ENCODE results near the gene SRRM5. TPM values are rescaled to one million over a fixed set of nuclear protein-coding genes. Genes with fewer than 3 reads are reported as not detected.

Gene SRRM5
- total RNA-seq, 1 donor from 2014 or later = 0.51 TPM

DNA sequence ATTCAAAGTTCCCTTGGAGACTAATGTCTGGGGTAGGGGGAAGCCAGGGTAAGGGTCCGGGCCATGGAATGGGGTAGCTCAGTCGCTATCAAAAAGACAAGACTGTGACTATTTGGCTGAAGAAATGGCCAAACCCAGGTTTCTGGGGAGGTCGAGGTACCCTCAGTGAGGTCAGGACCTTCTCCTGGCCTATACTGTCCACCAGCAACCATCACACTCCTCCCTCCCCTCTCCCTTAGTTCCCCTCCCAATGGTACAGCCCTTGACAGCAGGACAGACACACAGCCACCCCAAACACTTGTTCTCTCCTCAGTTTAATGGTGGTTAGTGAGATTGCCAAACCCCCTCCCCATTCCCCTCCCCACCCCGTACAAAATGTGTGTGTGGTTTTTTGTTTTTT, 10.2 kb downstream of the SRRM5 start:
- H3K4me1 Mint-ChIP-seq (ENCODE audit: low read depth, unreplicated experiment) = peaks cover 12% of the 10 kb centered on the region
- peaks cover 14% of the 10 kb centered on the region for H3K27me3 Mint-ChIP-seq (ENCODE audit: unreplicated experiment)
- TF ChIP-seq, protein P1, sequence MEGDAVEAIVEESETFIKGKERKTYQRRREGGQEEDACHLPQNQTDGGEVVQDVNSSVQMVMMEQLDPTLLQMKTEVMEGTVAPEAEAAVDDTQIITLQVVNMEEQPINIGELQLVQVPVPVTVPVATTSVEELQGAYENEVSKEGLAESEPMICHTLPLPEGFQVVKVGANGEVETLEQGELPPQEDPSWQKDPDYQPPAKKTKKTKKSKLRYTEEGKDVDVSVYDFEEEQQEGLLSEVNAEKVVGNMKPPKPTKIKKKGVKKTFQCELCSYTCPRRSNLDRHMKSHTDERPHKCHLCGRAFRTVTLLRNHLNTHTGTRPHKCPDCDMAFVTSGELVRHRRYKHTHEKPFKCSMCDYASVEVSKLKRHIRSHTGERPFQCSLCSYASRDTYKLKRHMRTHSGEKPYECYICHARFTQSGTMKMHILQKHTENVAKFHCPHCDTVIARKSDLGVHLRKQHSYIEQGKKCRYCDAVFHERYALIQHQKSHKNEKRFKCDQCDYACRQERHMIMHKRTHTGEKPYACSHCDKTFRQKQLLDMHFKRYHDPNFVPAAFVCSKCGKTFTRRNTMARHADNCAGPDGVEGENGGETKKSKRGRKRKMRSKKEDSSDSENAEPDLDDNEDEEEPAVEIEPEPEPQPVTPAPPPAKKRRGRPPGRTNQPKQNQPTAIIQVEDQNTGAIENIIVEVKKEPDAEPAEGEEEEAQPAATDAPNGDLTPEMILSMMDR (IDR thresholded peaks at IDR 0.05; ENCODE audit: partially characterized antibody, unreplicated experiment) = no peak
- H3K36me3 Mint-ChIP-seq (ENCODE audit: unreplicated experiment) = peaks cover 8% of the 10 kb centered on the region
- H3K9me3 Mint-ChIP-seq (ENCODE audit: unreplicated experiment) = peaks cover 14% of the 10 kb centered on the region
- no peak for DNase-seq
- no peak overlapping the region for H3K4me3 Mint-ChIP-seq (ENCODE audit: unreplicated experiment)
- no peak overlapping the region for H3K27ac Mint-ChIP-seq (ENCODE audit: unreplicated experiment)

DNA sequence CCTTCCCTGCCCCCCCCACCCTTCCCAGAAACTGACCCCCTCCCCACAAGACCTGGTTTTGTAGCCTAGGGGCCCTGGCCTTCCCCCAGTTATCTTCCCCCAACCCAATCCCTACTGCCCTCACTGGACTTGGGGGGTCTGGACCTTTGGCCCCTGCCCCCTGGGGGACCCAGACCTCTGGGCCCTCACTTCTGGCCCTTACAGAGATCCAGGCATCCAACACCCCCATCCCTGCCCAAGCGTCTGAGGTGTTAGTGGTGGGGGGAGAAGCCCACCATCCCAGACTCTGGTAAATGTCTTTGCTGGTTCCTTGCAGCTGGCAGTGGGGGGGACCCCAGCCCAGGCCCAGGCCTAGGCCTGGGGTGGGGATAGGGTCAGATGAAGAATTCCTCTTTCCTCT, 11.1 kb downstream of the SRRM5 start:
- Mint-ChIP-seq H3K36me3 (ENCODE audit: unreplicated experiment) (peaks cover 8% of the 10 kb centered on the region), H3K9me3 (ENCODE audit: unreplicated experiment) (peaks cover 14% of the 10 kb centered on the region), H3K4me1 (ENCODE audit: low read depth, unreplicated experiment) (peaks cover 19% of the 10 kb centered on the region), H3K4me3 (ENCODE audit: unreplicated experiment) (no peak overlapping the region), H3K27me3 (ENCODE audit: unreplicated experiment) (peaks cover 14% of the 10 kb centered on the region), H3K27ac (ENCODE audit: unreplicated experiment) (no peak overlapping the region)
- TF ChIP-seq, protein P1 (IDR thresholded peaks at IDR 0.05; ENCODE audit: partially characterized antibody, unreplicated experiment) = no peak
- no peak for DNase-seq

DNA sequence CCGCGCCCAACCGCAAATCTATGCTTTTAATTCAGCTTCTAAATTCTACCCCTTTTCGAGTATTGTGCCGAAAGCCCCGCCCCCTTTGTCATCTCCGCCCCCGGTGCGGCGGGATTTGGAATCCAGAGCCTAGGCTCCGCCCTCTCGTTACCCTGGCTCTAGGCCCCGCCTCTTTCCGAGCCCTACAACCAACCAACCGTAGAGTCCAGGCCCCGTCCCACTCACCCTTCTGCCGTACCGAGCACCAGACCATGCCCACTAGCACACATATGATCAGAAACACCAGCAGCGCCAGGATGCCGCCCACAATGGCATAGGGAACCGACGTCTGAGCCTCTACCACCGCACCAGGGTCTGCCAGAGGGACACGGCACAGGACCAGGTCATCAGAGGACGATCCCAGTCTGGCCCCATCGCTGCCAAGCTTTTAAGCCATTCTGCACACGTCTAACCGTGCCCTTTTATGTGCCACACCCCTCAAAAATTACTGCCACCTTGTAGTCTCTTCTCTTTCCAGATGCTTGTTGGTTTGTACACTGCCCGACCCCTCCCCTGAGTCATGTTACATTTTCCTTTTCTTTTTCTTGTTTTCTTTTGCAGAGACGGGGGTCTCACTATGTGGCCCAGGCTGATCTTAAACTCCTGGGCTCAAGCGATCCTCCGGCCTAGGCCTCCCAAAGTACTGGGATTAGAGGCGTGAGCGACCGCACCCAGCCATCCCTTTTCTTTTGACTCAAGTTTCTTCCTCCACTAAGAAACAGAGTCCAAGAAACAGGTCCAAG, 12.2 kb downstream of the SRRM5 start:
- peaks cover 13% of the 10 kb centered on the region for H3K27me3 Mint-ChIP-seq (ENCODE audit: unreplicated experiment)
- no peak overlapping the region for H3K4me3 Mint-ChIP-seq (ENCODE audit: unreplicated experiment)

DNA sequence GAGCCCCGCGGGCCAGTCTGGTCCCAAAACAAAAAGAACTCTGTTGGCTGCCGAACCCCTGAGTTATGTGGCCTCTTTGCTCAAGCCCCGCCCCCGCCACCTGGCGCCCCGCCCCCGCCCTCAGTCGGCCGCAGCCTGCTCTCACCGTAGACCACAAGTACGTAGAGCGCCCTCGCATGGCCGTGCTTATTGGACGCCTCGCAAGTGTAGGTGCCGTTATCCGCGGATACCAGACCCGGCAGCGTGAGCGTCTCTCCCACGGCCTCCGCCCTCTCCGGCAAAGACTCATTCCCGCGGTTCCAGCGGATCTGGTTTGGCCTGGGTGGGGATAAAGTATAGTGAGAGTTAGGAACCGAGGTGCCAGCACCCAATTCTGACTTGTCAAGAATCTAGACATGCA, 13.0 kb downstream of the SRRM5 start:
- peaks cover 6% of the 10 kb centered on the region for H3K9me3 Mint-ChIP-seq (ENCODE audit: unreplicated experiment)
- no peak overlapping the region for H3K27ac Mint-ChIP-seq (ENCODE audit: unreplicated experiment)
- peaks cover 8% of the 10 kb centered on the region for H3K36me3 Mint-ChIP-seq (ENCODE audit: unreplicated experiment)
- H3K4me3 Mint-ChIP-seq (ENCODE audit: unreplicated experiment) = no peak overlapping the region
- H3K4me1 Mint-ChIP-seq (ENCODE audit: low read depth, unreplicated experiment) = peaks cover 21% of the 10 kb centered on the region
- peaks cover 8% of the 10 kb centered on the region for H3K27me3 Mint-ChIP-seq (ENCODE audit: unreplicated experiment)
- TF ChIP-seq, protein P1 (IDR thresholded peaks at IDR 0.05; ENCODE audit: partially characterized antibody, unreplicated experiment) = peak; percentile 31
- DNase-seq = peak; percentile 76

More for the DNA sequence above, 12.2 kb downstream of the SRRM5 start:
- peak overlapping the region; percentile 14 for H3K27ac Mint-ChIP-seq (ENCODE audit: unreplicated experiment)
- peaks cover 11% of the 10 kb centered on the region for H3K9me3 Mint-ChIP-seq (ENCODE audit: unreplicated experiment)
- peaks cover 8% of the 10 kb centered on the region for H3K36me3 Mint-ChIP-seq (ENCODE audit: unreplicated experiment)
- TF ChIP-seq, protein P1 (IDR thresholded peaks at IDR 0.05; ENCODE audit: partially characterized antibody, unreplicated experiment) = no peak
- peaks cover 23% of the 10 kb centered on the region for H3K4me1 Mint-ChIP-seq (ENCODE audit: low read depth, unreplicated experiment)
- no peak for DNase-seq

DNA sequence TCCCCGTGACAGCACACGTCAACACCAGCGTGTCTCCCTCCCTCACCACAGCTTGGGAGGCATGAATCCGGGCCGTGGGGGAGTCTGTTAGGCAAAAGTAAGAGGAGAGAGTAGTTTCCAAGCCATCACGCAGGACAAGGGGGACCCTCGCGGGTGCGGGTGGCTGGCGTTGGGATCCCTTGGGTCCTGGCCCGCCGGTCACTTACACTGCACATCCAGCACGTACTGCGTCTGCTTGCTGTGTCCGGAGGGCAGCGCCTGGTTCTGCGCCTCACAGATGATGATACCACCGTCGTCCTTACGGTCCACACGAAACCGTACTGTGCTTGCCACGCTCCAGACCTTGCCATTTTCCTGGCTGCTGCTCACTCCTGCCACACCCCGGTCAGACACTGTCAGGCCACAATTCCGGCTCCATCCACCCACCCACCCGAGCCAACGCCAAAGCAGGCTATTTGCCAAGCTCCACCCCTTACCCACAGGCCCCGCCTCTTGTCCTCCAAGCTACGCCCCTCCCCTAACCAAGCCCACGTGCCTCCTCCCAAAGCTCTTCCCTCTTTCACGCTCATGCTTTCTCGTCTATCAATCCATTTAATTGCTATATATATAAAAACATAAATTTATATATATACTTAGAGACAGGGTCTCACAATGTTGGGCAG, 14.2 kb downstream of the SRRM5 start:
- peaks cover 4% of the 10 kb centered on the region for H3K27me3 Mint-ChIP-seq (ENCODE audit: unreplicated experiment)
- DNase-seq = peak; percentile 50
- no peak overlapping the region for H3K4me3 Mint-ChIP-seq (ENCODE audit: unreplicated experiment)
- TF ChIP-seq, protein P1 (IDR thresholded peaks at IDR 0.05; ENCODE audit: partially characterized antibody, unreplicated experiment) = no peak
- H3K36me3 Mint-ChIP-seq (ENCODE audit: unreplicated experiment) = peaks cover 8% of the 10 kb centered on the region
- peaks cover 2% of the 10 kb centered on the region for H3K9me3 Mint-ChIP-seq (ENCODE audit: unreplicated experiment)
- no peak overlapping the region for H3K27ac Mint-ChIP-seq (ENCODE audit: unreplicated experiment)
- peaks cover 16% of the 10 kb centered on the region for H3K4me1 Mint-ChIP-seq (ENCODE audit: low read depth, unreplicated experiment)
